Body of pancreas (tissue), 4 donors: Measurements from ENCODE around the gene KCNE5. TPM values are rescaled to one million over a fixed set of nuclear protein-coding genes. Genes with fewer than 3 reads are reported as not detected.
"Not testable (repeated sequence)": the region's sequence is repeated elsewhere in the genome, so short reads cannot be mapped to it uniquely, and the experiment has no call there.

ENCODE experiments used
- ATAC-seq: fragments of 150-250 bp; one replicate; pipeline ENCODE4 v1.9.1; 2016
- DNase-seq, 4 donors: peaks; one replicate each; pipeline ENCODE4 v3.0.0-alpha.2; 2019
- H3K27ac ChIP-seq, 4 donors: fragments of 200-600 bp; sonication (generic); 1 replicate in 3 of 4; 2 replicates in 1 of 4; pipeline versions ENCODE4 v1.5.1 to v1.6.1; 2016 to 2019; ENCODE audit warnings: mild to moderate bottlenecking in 1 of 4, mixed read lengths in 1 of 4, moderate library complexity in 1 of 4
- H3K27me3 ChIP-seq, 2 donors: fragments of 200-600 bp; sonication (generic); one replicate each; pipeline ENCODE4 v1.6.0; 2016; ENCODE audit warnings: mild to moderate bottlenecking in 1 of 2
- H3K36me3 ChIP-seq, 2 donors: fragments of 200-600 bp; sonication (generic); replicated peaks in 1 of 2; 2 replicates each; pipeline ENCODE4 v1.5.1; 2016; ENCODE audit warnings: low read depth in 2 of 2; ENCODE audit not compliant: insufficient read depth in 1 of 2
- H3K4me1 ChIP-seq: fragments of 200-600 bp; sonication (generic); one replicate; pipeline ENCODE4 v1.6.0; 2016
- H3K4me3 ChIP-seq, 2 donors: fragments of 200-600 bp; sonication (generic); 1 replicate in 1 of 2; 2 replicates in 1 of 2; pipeline ENCODE4 v1.5.1; 2016 to 2019
- H3K9me3 ChIP-seq, 3 donors: fragments of 200-600 bp; sonication (generic); 1 replicate in 2 of 3; 2 replicates in 1 of 3; pipeline ENCODE4 v1.5.1; 2016
- POLR2A ChIP-seq, 3 donors: fragments of 450-650 bp; IDR thresholded peaks; one replicate each; pipeline ENCODE4 v1.6.1; 2016; ENCODE audit warnings: antibody characterized with exemption in 3 of 3, mild to moderate bottlenecking in 2 of 3
- WGBS, 2 donors: methylation state at CpG; one replicate each; pipeline ENCODE4 v1.1.5; 2017; 5-methylcytosine and 5-hydroxymethylcytosine counted together
- intact Hi-C: fragments of 100-400 bp; cut with DNase I; formaldehyde crosslinking; loops from one replicate; pipeline ENCODE4 v1.15.1; 2023
- total RNA-seq, 2 donors: library from RNA; depleted of rRNA; stranded (reverse); fragments of >200 nt; gene quantifications; one replicate each; pipeline ENCODE4 v1.1.0, GENCODE V29; 2016
- TF ChIP-seq, protein P1 (sequence below), 7 experiments: fragments of 450-650 bp in 4 of 7; fragments of 200-600 bp in 3 of 7; sonication (generic) in 3 of 7; IDR thresholded peaks; one replicate each; pipeline ENCODE4 v1.5.1; 2016 to 2019; ENCODE audit warnings: antibody characterized with exemption in 7 of 7

Gene KCNE5
- total RNA-seq, 2 donors from 2014 or later, result not detected

GRCh38 chrX:109643687-109644086 is 18.7 kb upstream of the KCNE5 start:
- ATAC-seq (no peak), DNase-seq (no peak)
- intact Hi-C loops, result no loop called here
- H3K27me3 ChIP-seq, result no peaks in the 10 kb centered on the region
- H3K36me3 ChIP-seq, result no peaks in the 10 kb centered on the region
- H3K4me3 ChIP-seq, result no peak overlapping the region
- H3K27ac ChIP-seq, result no peak overlapping the region
- no peaks in the 10 kb centered on the region for H3K4me1 ChIP-seq
- TF ChIP-seq, protein P1, sequence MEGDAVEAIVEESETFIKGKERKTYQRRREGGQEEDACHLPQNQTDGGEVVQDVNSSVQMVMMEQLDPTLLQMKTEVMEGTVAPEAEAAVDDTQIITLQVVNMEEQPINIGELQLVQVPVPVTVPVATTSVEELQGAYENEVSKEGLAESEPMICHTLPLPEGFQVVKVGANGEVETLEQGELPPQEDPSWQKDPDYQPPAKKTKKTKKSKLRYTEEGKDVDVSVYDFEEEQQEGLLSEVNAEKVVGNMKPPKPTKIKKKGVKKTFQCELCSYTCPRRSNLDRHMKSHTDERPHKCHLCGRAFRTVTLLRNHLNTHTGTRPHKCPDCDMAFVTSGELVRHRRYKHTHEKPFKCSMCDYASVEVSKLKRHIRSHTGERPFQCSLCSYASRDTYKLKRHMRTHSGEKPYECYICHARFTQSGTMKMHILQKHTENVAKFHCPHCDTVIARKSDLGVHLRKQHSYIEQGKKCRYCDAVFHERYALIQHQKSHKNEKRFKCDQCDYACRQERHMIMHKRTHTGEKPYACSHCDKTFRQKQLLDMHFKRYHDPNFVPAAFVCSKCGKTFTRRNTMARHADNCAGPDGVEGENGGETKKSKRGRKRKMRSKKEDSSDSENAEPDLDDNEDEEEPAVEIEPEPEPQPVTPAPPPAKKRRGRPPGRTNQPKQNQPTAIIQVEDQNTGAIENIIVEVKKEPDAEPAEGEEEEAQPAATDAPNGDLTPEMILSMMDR (IDR thresholded peaks at IDR 0.05), result no peak
- TF ChIP-seq POLR2A (IDR thresholded peaks at IDR 0.05), result no peak
- WGBS, 2 donors, result 85 to 91% methylated on average over 2 of the region's 2 CpGs
- no peaks in the 10 kb centered on the region for H3K9me3 ChIP-seq

DNA sequence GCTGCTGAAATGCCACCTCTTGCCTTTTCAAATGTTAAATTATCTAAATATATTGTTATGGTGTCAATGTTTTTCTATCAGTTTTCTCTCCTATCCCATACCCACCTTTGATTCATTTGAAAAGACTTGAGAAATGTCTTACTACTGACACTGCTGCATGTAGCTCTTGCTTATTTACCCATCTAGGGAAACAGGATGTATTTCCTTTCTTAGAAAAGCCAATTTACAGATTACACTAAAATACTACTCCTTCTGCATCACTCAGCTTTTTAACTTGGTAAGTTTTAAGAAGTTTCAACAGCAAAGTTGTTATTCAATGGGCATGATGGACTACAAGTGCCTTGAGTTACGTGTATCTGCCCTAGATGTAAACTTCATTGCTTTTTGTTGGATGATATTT is 13.2 kb upstream of the KCNE5 start:
- Histone ChIP-seq H3K4me1 (no peaks in the 10 kb centered on the region), H3K27me3 (no peaks in the 10 kb centered on the region), H3K4me3 (no peak overlapping the region), H3K36me3 (no peaks in the 10 kb centered on the region), H3K27ac (no peak overlapping the region), H3K9me3 (no peaks in the 10 kb centered on the region)
- WGBS, 2 donors, result 95 to 100% methylated on average over 1 of the region's 1 CpG
- DNase-seq (no peak), ATAC-seq (no peak)
- intact Hi-C loops, result no loop called here
- TF ChIP-seq, protein P1 (IDR thresholded peaks at IDR 0.05), result no peak
- no peak for TF ChIP-seq POLR2A (IDR thresholded peaks at IDR 0.05)

GRCh38 chrX:109637477-109637876 is 12.5 kb upstream of the KCNE5 start:
- intact Hi-C loops, H3K36me3 ChIP-seq, H3K27me3 ChIP-seq, DNase-seq, H3K9me3 ChIP-seq, ATAC-seq, H3K4me3 ChIP-seq, H3K27ac ChIP-seq, H3K4me1 ChIP-seq: not testable (repeated sequence)
- 94 to 95% methylated on average over 2 of the region's 2 CpGs for WGBS, 2 donors

DNA sequence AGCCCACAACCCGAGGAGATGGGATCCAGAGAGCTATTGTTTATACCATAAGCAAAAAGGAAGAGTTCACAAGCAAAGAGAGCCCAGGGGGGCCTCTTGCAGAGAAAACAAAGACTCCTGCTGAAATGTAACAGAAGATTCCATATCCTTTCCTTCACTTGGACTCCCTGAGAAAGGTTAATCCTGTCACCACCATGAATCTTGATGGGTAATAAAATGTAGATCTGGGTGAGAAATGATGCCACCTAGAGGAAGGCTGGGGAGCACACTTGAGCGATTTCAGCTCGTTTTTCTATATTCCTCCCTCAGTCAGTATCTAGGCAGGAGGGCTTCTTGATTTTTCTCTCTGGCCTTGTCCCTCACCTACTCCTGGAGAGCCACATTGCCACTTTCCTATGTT is 10.2 kb upstream of the KCNE5 start:
- DNase-seq, result no peak
- no peak overlapping the region for H3K27ac ChIP-seq
- intact Hi-C loops, result no loop called here
- no peaks in the 10 kb centered on the region for H3K4me1 ChIP-seq
- H3K9me3 ChIP-seq, result no peaks in the 10 kb centered on the region
- H3K27me3 ChIP-seq, result no peaks in the 10 kb centered on the region
- no peaks in the 10 kb centered on the region for H3K36me3 ChIP-seq
- WGBS, 2 donors, result 19 to 24% methylated on average over 3 of the region's 3 CpGs
- no peak for ATAC-seq
- no peak for TF ChIP-seq POLR2A (IDR thresholded peaks at IDR 0.05)
- TF ChIP-seq, protein P1 (IDR thresholded peaks at IDR 0.05), result peak; percentile 25 to 49 (median 37)
- no peak overlapping the region for H3K4me3 ChIP-seq

DNA sequence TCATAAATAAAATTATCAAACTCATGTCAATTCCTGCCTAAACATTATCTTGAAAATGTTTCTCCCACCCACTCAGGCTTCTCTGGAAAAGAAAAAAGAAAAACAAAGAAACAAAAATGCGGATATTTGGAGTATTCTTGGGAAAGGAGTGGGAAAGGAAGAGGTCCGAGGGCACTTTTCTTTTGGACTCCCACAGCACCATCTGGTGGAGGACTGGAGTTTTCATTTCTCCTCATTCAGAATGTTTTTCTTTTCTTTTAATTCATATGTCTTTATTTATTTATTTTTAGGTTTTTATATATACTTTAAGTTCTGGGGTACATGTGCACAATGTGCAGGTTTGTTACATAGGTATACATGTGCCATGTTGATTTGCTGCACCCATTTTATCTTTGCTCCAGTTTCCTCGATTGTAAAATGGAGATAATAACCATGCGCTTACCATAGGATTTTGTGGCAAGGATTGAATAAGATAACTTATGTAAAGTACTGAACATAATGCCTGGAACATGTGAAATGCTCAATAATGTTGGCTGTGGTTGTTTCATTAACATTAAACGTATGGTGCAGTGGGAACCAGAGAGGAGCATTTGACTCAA is 8.0 kb upstream of the KCNE5 start:
- no peak overlapping the region for H3K4me3 ChIP-seq
- H3K27me3 ChIP-seq, result no peaks in the 10 kb centered on the region
- peak in 1 of 4 donors; percentile 6 for DNase-seq
- intact Hi-C loops, result no loop called here
- no peaks in the 10 kb centered on the region for H3K4me1 ChIP-seq
- ATAC-seq, result no peak
- TF ChIP-seq, protein P1 (IDR thresholded peaks at IDR 0.05), result peak; percentile 8 to 51 (median 41)
- TF ChIP-seq POLR2A (IDR thresholded peaks at IDR 0.05), result no peak
- H3K36me3 ChIP-seq, result no peaks in the 10 kb centered on the region
- H3K9me3 ChIP-seq, result no peaks in the 10 kb centered on the region
- 32 to 42% methylated on average over 5 of the region's 5 CpGs for WGBS, 2 donors
- H3K27ac ChIP-seq, result no peak overlapping the region
